GM19395 (cell line): ENCODE data around the gene LRP5.
"Not testable (repeated sequence)": the region's sequence is repeated elsewhere in the genome, so short reads cannot be mapped to it uniquely, and the experiment has no call there.

Experiments used
- ATAC-seq: cut with Tn5 transposase; IDR thresholded peaks from one replicate; pipeline ENCODE4 v1.9.1; 2021; ENCODE audit warnings: mild to moderate bottlenecking, moderate library complexity; ENCODE audit not compliant: unreplicated experiment

LRP5 gene

DNA sequence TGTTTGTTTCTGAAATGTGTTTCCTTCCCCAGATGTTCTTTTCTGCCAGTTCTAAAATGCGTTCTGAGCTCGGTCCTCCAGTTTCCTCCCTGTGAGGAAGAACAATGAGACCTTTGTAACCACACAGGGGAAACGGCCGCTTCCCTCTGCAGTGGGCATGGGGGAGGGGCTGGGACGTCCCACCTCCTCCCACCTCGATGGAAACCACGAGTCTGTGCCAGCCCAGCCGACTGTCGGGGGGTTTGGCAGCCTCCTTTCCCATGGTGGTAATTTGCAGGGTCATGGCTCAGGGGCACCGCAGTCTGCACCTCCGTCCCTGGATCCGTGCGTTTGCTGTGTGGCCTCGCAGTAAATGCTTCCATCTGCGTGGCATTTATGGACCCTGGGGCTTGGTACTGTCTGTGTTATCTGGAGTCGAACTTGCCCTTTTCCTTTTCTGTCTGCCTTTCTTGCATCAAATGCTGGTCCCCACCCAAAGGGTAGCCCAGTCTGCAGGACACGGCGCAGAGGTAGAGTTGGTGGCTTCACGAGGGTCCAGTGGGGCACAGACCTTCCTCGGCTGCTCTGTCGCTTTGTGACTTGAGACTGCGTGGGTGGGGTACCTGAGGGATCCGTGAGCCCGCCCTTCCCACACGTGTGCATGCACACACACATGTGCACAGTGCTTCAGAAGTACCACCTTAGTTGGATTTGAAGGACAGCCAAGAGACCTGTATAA is 16.1 kb downstream of the LRP5 start:
- ATAC-seq = no peak

DNA sequence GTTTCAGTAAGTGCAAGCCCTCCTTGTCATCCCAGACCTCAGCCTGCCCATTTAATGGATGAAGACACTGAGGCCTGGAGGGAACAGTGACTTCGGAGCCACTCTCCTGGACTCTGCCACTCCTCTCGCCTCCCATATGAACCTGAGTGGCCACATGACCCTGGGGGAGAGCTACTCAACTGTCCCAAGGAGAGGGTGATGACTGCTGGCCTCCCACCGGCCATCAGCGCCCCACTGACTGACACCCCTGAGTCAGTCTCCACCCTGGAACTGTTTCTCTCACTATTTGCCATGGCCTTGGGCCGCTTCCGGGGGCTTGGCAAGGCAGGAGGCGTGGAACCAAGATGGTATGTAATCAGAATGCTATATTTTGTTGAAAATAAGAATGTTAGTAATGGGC is 17.1 kb downstream of the LRP5 start:
- no peak for ATAC-seq

DNA sequence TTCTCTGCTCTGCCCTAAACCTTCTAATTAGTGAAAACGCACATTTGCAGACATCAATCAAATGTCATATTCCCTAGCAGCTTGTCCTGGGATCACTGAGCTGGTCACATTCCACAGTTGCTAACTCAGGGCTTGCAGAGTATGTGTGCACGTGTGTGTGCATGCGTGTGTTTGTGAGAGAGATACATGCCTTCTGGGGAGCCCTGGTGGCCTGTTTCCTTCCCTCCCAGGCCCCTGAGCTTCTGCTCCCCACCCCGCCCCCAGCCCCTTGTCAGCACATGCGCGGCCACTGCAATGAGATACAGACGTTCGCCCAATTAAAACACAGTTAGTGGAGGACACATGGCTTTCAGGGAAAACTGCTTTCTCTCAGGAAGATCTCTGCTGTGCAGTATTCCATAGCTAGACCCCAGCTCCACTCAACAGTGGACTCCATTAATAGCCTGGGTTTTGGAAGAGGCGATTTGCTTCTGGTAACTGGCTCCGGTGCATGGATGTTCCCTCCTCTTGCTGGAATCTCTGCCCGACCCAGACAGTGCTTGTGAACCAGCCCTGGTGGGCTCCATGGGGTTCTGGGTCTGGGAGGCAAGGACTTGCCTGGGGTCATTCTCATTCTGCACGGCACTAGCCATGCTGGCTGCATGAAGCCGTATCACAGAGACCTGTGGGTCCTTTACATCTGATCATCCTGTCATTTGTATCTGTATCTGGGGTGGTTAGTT is 17.7 kb downstream of the LRP5 start:
- no peak for ATAC-seq

DNA sequence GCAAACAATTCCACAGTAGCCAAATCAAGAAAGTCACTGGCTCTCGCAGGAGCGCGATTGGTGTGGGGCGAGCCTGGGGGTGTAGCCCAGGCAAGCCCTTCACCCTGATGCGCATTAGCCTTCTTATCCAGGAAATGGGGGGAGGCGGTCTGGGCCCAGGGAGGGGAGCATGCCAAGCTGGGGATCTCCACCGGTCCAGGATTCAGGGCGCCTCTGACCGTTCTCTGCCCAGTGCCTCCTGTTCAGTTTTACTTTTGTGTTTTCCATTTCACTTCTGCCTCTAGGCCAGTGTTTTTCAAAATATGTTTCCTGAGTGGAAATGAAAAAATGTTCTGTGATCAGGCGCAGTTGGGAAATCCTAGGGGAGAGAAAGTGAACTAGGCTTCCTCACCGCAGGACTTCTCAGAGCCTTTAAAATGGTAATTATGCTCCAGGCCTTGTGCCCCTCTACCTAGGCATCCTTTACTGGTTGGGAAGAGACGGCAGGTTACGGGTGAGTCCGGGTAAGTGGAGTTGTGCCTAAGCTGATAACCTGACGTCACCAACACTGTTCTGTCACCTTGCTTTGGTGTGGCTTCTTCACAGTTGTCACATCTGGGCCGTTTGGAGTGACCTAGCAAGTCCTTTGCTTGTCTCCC is 18.4 kb downstream of the LRP5 start:
- no peak for ATAC-seq

DNA sequence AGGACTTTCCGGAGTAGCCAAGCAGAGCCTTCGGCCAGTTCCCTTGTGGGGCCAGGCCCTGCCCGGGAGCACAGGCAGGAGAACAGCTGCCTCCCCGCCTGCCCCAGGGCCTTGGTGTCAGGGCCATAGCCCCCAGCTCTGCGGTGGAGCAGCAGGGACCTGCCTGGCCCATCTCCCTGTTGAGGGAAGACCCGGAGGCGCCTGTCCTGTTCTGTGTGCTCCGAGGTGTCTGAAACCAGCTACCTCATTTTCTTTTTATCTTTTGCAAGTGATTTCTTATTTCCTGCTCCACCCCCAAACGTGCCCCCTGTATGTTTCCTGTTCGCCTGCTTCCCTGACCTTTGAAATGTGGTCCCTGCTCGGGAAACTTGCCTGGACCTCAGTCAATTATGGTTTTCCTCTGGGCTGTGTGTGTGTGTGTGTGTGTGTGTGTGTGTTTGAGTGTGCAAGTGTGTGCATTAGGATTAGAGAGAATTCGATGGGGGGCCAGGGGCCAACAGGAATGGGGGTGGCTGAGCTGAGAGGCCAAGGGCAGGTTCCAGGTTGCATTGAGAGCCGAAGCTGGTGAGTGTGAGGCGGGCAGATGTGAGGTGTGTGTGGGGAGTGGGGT is 19.1 kb downstream of the LRP5 start:
- ATAC-seq = no peak

GRCh38 chr11:68332186-68332585 is 19.8 kb downstream of the LRP5 start:
- no peak for ATAC-seq

DNA sequence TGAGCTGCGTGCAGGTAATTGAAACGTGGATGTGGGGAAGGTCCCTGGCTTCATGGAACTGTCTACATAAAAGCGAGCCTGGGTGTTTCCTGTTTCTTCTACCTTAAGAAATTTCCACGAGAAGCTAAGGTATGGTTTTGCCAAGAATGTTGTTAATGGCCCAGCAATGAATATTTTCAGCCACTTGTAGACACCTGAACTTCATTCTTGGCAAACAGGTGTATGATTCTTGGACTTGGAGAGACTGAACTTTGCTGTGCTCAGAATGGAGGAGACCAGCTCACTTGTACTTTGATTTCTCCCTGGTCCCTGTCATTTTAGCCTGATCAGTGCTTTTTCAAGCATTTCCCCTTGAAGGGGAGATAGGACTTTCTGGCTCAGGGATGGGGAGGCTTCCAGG is 20.8 kb downstream of the LRP5 start:
- no peak for ATAC-seq

DNA sequence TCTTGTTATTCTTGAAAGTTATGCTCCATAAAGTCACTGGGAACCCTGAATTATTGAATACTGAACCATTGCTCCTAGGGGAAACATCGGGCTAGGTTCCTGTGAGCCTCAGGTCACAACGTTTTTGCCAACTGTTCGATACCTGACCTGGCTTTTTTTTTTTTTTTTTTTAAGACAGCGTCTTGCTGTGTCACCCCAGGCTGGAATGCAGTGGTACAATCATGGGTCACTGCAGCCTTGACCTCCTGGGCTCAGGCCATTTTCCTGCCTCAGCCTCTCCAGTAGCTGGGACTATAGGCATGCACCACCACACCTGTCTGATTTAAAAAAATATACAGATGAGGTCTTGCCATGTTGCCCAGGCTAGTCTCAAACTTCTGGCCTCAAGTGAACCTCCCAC is 22.5 kb downstream of the LRP5 start:
- no peak for ATAC-seq

- no peak for ATAC-seq
Measured at GRCh38 chr11:68335683-68336082, 23.3 kb downstream of the LRP5 start.

DNA sequence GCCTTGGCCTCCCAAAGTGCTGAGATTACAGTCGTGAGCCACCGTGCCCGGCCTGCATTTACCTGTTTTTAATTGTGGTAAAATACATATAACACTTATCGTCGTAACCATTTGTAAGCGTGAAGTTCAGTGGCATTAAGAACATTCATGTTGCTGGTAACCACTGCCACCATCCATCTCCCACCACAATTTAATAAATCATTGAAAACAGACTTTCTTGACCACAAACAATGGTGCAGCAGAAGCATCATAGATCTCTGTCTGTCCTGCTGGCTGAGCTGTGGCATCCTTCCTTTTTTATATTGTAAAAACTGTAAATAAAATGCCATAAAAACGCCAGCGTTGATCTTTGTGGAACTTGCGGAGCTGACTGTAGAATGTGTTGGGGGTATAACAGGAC is 24.3 kb downstream of the LRP5 start:
- ATAC-seq = no peak

DNA sequence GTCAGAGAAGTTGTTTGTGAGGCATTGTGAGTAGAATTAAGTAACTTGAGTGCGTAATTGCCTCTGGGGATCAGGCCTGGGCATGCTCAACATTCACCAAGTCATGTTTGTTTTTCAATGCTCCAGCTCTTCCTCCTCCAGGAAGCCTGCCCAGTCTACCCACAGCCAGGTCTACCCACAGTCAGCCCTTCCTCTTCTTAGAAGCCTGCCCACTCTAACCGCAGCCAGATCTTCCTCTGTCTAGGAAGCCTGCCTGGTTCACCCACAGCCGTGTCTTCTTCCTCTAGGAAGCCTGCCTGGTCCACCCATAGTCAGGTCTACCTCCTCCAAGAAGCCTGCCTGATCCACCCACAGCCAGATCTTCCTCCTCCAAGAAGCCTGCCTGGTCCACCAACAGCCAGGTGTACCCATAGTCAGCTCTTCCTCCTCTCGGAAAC is 25.0 kb downstream of the LRP5 start:
- ATAC-seq = no peak

DNA sequence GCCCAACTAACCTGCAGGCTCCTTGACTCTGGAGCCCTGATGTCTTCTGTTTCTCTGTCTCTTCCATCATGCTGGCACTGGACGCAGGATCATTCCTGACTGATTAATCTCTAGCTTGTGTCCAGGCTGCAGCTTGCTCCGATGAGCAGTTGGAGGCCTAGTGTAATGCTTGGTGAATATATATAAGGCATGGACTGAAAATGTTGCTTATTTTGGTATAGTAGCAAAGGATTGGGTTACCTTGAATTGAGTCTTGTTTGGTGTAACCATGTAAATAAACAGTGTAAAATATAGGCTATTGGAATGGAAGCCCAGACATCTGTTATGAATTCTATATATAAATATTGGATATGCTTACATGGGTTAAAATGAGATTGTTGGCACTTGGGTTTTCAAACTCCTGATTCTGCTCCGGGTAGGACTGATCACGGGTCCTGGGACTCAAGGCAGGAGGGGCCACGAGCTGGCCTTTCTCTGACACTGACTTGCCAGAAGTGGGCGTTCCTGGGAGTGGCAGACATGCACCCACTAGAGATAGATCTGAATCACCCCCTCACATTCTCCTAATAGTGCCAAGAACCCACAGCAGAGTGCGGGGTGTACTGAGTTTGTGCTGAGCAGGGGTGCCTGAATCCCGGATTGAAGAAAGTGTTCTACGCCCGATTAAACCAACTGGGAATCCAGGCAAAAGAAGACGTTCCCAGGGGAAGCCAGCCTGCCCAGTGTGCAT is 25.8 kb downstream of the LRP5 start:
- no peak for ATAC-seq

GRCh38 chr11:68340003-68340767 is 27.8 kb downstream of the LRP5 start:
- no peak for ATAC-seq

DNA sequence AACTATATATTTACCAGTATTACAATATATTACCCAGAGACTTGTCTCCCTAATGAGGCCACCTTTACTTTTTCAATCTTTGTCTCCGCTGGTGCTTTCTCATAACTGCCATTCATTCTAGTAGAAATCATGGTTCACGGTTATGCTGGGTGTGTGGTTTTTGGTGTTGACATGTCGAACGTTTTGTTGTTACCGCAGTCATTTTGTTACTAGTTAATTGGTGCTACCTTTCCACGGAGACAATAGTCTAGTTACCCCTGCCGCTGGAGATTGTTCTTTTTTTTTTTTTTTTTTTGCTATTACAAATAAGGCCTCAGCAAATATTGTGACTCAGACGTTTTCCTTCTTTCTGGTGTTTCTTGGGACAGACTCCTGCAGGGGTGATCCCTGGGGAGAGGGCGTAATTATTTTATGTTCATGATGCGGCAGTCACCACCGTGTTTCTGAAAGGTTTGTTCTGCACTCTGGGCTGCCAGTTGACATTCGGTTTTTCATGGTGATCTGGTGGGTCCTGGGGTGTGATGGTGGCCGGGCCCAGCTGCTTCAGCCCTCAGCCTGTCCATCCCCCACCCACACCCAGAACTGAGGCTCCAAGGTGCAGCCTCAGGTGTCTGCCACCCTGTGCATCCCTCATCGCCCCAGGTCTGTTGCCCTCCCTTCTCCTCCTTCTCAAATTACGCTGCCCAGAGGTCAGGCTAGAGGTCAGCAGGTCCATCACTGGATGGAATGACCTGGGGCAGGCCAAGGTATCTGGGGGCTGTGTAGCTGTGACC is 28.6 kb downstream of the LRP5 start:
- no peak for ATAC-seq

- no peak for ATAC-seq
Measured at GRCh38 chr11:68341557-68342458, 29.4 kb downstream of the LRP5 start.

- no peak for ATAC-seq
Measured at GRCh38 chr11:68342459-68343158, 30.2 kb downstream of the LRP5 start.

GRCh38 chr11:68343761-68344256 is 31.4 kb downstream of the LRP5 start:
- ATAC-seq = no peak

GRCh38 chr11:68344821-68345220 is 32.4 kb downstream of the LRP5 start:
- ATAC-seq = not testable (repeated sequence)
